BE2C (cell line): ENCODE data around the gene HMGCS1.
"Not testable (repeated sequence)": the region's sequence is repeated elsewhere in the genome, so short reads cannot be mapped to it uniquely, and the experiment has no call there.

Experiments
- DNase-seq: peaks from one replicate; pipeline ENCODE4 v3.0.0-alpha.2; 2020
- H3K27me3 ChIP-seq: fragments of 250-450 bp; sonication (Bioruptor Pico); 2 replicates; pipeline ENCODE4 v1.5.1; 2020; ENCODE audit warnings: mild to moderate bottlenecking
- H3K36me3 ChIP-seq: fragments of 250-450 bp; sonication (Bioruptor Pico); 2 replicates; pipeline ENCODE4 v1.5.1; 2020; ENCODE audit warnings: mild to moderate bottlenecking
- H3K4me1 ChIP-seq: fragments of 250-450 bp; sonication (Bioruptor Pico); 2 replicates; pipeline ENCODE4 v1.5.1; 2020
- H3K4me3 ChIP-seq: 2 replicates; pipeline ENCODE4 v1.5.1; 2011; ENCODE audit warnings: low read depth, low read length
- H3K9me3 ChIP-seq: fragments of 250-450 bp; sonication (Bioruptor Pico); 2 replicates; pipeline ENCODE4 v1.5.1; 2020
- CTCF ChIP-seq: IDR thresholded peaks from 2 replicates; pipeline ENCODE4 v1.5.1; 2012; ENCODE audit warnings: mild to moderate bottlenecking, low read depth, low read length

HMGCS1 gene

DNA sequence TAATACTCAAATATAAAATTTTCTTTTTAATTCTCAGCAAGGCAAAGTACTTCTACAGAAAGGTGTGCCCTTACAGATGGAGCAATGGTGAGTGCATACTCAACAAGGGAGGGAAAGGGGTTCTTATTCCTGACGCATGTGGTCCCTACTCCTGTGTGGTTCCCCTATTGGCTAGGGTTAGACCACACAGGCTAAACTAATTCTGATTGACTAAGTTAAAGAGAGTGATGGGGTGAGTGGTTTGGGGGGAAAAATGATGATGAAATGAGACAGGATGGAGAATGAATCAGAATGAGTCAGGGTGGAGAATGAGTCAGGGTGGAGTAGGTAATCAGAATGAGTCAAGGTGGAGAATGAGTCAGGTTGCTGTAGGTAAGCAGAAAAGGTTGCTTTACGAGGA, 22.9 kb upstream of the HMGCS1 start:
- H3K9me3 ChIP-seq: no peaks in the 10 kb centered on the region; the same call in 1 of the 2 replicates
- no peak for TF ChIP-seq CTCF
- H3K27me3 ChIP-seq: peaks cover 12% of the 10 kb centered on the region
- no peaks in the 10 kb centered on the region for H3K36me3 ChIP-seq
- H3K4me3 ChIP-seq: no peak overlapping the region
- H3K4me1 ChIP-seq: no peaks in the 10 kb centered on the region
- no peak for DNase-seq

GRCh38 chr5:43335681-43336080, 22.5 kb upstream of the HMGCS1 start:
- H3K4me3 ChIP-seq: no peak overlapping the region

GRCh38 chr5:43332401-43332800, 19.2 kb upstream of the HMGCS1 start:
- H3K4me3 ChIP-seq: no peak overlapping the region
- TF ChIP-seq CTCF: no peak

More at GRCh38 chr5:43335681-43336080, 22.5 kb upstream of the HMGCS1 start:
- no peak for DNase-seq
- no peaks in the 10 kb centered on the region; the same call in 1 of the 2 replicates for H3K9me3 ChIP-seq
- TF ChIP-seq CTCF: no peak
- peaks cover 15% of the 10 kb centered on the region for H3K27me3 ChIP-seq
- H3K36me3 ChIP-seq: no peaks in the 10 kb centered on the region
- H3K4me1 ChIP-seq: no peaks in the 10 kb centered on the region

GRCh38 chr5:43325624-43326023, 12.4 kb upstream of the HMGCS1 start:
- H3K4me1 ChIP-seq, DNase-seq, H3K9me3 ChIP-seq: not testable (repeated sequence)

More at GRCh38 chr5:43332401-43332800, 19.2 kb upstream of the HMGCS1 start:
- Histone ChIP-seq H3K4me1 (no peaks in the 10 kb centered on the region), H3K27me3 (peaks cover 15% of the 10 kb centered on the region), H3K9me3 (peaks cover 6% of the 10 kb centered on the region), H3K36me3 (no peaks in the 10 kb centered on the region)
- DNase-seq: no peak

DNA sequence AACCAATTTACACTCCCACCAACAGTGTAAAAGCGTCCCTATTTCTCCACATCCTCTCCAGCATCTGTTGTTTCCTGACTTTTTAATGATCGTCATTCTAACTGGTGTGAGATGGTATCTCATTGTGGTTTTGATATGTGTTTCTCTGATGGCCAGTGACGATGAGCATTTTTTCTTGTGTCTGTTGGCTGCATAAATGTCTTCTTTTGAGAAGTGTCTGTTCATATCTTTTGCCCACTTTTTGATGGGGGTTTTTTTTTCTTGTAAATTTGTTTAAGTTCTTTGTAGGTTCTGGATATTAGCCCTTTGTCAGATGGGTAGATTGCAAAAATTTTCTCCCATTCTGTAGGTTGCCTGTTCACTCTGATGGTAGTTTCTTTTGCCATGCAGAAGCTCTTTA, 10.3 kb upstream of the HMGCS1 start:
- H3K36me3 ChIP-seq, H3K27me3 ChIP-seq, H3K4me3 ChIP-seq, DNase-seq, H3K9me3 ChIP-seq, H3K4me1 ChIP-seq: not testable (repeated sequence)

More at GRCh38 chr5:43325624-43326023, 12.4 kb upstream of the HMGCS1 start:
- not testable (repeated sequence) for H3K36me3 ChIP-seq, H3K4me3 ChIP-seq, H3K27me3 ChIP-seq

DNA sequence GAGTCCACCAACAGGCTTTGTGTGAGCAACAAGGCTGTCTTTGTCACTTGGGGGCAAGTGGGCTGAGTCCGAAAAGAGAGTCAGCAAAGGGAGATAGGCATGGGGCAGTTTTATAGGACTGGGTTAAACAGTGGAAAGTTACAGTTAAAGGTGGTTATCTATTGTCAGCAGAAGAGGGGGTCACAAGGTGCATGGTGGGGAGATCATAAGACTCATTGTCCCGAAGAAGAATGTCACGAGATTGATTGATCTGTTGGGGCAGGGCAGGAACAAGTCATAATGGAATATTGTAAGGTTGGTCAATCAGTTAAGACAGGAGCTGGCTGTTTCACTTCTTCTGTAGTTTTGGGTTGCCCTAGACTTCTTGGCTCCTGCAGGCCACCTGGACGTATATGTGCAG, 7.6 kb upstream of the HMGCS1 start:
- Histone ChIP-seq H3K4me3 (no peak overlapping the region), H3K36me3 (no peaks in the 10 kb centered on the region), H3K9me3 (no peaks in the 10 kb centered on the region), H3K4me1 (no peaks in the 10 kb centered on the region), H3K27me3 (no peaks in the 10 kb centered on the region)
- no peak for TF ChIP-seq CTCF
- no peak for DNase-seq

DNA sequence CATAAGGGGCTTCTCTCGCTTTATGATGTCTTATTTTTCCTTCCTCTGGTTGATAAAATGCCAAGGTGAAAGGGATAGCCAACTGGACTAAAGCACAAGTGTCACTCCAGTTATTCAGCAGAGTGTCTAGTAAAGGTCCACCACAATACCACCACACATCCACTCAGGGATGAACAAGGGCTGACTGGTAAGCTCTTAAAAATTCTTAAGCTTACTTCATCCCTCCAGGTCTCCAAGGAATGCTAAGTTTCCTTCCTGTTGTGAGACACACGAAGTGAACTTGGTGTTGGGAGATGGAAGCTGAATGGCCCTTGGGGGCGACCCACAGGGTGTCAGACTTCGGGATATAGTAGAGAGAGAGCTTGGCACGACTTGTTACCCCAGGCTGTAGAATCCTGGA, 3.2 kb upstream of the HMGCS1 start:
- H3K36me3 ChIP-seq: no peaks in the 10 kb centered on the region
- H3K27me3 ChIP-seq: no peaks in the 10 kb centered on the region
- TF ChIP-seq CTCF: no peak
- H3K4me3 ChIP-seq: no peak overlapping the region
- H3K4me1 ChIP-seq: peaks cover 11% of the 10 kb centered on the region
- H3K9me3 ChIP-seq: no peaks in the 10 kb centered on the region
- no peak for DNase-seq
